Activated T-helper 2 cell treated with anti-CD3 and anti-CD28 coated beads, Interferon-gamma antibody, Interleukin-2, Interleukin-4, amounts not matched to agents 10 μg/mL and 5 μg/mL and 100 μg/mL, durations not matched to agents 14 hours and 24 hours and 36 hours (primary cell): Measurements from ENCODE around the gene DOCK8. TPM values are rescaled to one million over a fixed set of nuclear protein-coding genes. Genes with fewer than 3 reads are reported as not detected.
A peak's percentile ranks its signal among the peaks of the same experiment; 100 is the strongest.

Experiments used
- DNase-seq: peaks from one replicate; pipeline ENCODE4 v3.0.0; 2021; ENCODE audit warnings: low spot score
- H3K27ac Mint-ChIP-seq: one replicate; pipeline ENCODE4 v1.8.0; 2021; ENCODE audit warnings: mixed read lengths
- H3K27me3 Mint-ChIP-seq: one replicate; pipeline ENCODE4 v1.8.0; 2021; ENCODE audit warnings: low read depth, mixed read lengths
- H3K36me3 Mint-ChIP-seq: one replicate; pipeline ENCODE4 v1.8.0; 2021; ENCODE audit warnings: low read depth, mixed read lengths
- H3K4me1 Mint-ChIP-seq: one replicate; pipeline ENCODE4 v1.8.0; 2021; ENCODE audit warnings: low read depth, mixed read lengths
- H3K4me3 Mint-ChIP-seq: one replicate; pipeline ENCODE4 v1.8.0; 2021; ENCODE audit warnings: low read depth, mild to moderate bottlenecking, moderate library complexity, mixed read lengths
- H3K9me3 Mint-ChIP-seq: one replicate; pipeline ENCODE4 v1.8.0; 2021; ENCODE audit warnings: mixed read lengths
- intact Hi-C: fragments of 100-400 bp; cut with micrococcal nuclease; formaldehyde crosslinking; loops from one replicate; pipeline ENCODE4 v1.15.1; 2023
- total RNA-seq: library from RNA; stranded (reverse); gene quantifications from 2 replicates; pipeline ENCODE4 v1.2.3, GENCODE V29; 2022

The DOCK8 gene
- total RNA-seq, 1 donor from 2014 or later: 113 TPM

- no peak for DNase-seq
- intact Hi-C loops: no loop called here
- no peaks in the 10 kb centered on the region for H3K9me3 Mint-ChIP-seq
- H3K27me3 Mint-ChIP-seq: no peaks in the 10 kb centered on the region
- peaks cover 65% of the 10 kb centered on the region for H3K36me3 Mint-ChIP-seq
- H3K27ac Mint-ChIP-seq: no peak overlapping the region
- no peak overlapping the region for H3K4me3 Mint-ChIP-seq
- H3K4me1 Mint-ChIP-seq: no peaks in the 10 kb centered on the region
Observed at GRCh38 chr9:311841-312240, 97.2 kb downstream of the DOCK8 start.

DNA sequence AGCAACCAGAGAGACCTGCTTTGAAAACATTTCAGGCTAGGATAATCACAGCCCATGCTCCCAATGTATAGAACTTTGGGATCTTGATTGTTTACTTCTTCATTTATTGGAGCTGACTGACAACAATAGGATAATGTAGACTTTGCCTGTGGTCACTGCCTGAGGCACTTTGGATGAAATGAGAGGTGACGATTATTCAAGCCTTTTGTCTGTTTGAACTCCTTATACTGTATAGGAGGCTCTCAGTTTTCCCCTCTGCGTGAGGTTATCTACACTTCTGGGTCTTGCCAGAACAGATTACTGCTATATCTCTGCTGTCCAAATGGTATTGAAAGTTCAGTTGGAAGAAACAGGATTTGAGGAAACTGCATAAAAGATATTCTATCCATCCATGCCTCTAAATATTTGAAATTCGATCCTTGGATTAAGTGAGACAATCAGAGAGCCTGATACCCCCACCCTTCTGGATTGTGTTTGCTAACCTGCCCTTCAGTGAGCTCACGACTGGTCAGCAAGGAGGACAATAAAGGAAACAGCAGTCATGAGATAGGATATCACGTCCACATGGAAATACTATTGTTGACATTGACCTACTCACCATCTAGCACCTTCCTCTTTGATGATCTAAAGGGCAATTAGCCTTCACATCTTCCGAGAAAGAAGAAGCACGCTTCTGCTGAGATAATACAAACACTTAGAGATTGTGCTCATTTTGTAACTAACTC is 98.1 kb downstream of the DOCK8 start:
- Mint-ChIP-seq H3K4me1 (no peaks in the 10 kb centered on the region), H3K4me3 (no peak overlapping the region), H3K27ac (no peak overlapping the region), H3K9me3 (no peaks in the 10 kb centered on the region), H3K27me3 (no peaks in the 10 kb centered on the region), H3K36me3 (peaks cover 66% of the 10 kb centered on the region)
- intact Hi-C loops: no loop called here
- DNase-seq: no peak

DNA sequence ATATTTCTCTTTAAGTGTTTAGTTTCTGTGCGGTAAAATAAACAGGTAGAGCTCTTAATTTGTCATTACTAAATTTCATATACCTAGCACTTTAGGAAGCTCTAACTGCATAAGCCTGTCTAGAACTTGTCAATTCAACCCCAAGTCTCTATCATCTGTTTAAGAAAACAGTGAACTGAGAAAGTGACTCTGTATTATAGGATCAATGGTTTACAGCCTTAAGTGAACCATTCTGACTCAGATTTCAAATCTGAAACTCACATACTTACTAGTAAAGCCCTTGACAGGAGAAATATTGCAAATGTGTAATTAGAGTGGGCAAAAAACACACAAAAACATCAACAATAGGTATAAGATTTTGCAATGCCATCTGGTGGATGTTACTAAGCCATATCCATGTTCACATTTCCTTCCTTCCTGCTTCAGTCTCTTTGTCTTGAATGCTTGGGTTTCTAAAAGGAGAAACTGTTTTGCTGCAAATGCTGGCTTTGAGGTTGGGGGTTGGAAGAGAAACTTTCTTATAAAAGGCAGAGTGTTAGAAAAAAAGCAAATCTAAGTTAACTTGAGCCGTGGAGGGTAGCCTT is 101.8 kb downstream of the DOCK8 start:
- Mint-ChIP-seq H3K36me3 (peaks cover 77% of the 10 kb centered on the region), H3K4me3 (no peak overlapping the region), H3K9me3 (no peaks in the 10 kb centered on the region), H3K27ac (no peak overlapping the region), H3K4me1 (no peaks in the 10 kb centered on the region), H3K27me3 (no peaks in the 10 kb centered on the region)
- intact Hi-C loops: no loop called here
- no peak for DNase-seq

DNA sequence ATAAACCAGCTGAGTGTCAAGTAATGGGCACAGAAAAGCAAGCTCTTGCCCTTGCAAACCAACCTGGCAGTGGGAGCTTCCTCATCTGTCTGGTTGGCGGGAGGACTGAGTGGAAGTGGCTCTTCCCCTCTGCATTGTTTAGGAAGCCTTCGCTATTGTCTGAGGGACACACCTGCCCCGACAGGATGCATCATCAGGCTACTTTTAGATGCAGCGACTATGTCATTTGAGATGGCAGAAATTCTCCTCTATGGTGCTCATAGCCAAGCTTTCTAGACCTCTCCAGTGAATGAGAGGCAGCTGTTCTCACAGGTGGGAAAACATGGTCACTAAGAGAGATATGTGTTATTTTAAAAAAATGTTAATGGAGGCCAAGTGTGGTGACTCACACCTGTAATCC is 104.0 kb downstream of the DOCK8 start:
- Mint-ChIP-seq H3K9me3 (no peaks in the 10 kb centered on the region), H3K4me1 (no peaks in the 10 kb centered on the region), H3K27me3 (no peaks in the 10 kb centered on the region), H3K36me3 (peaks cover 59% of the 10 kb centered on the region), H3K27ac (no peak overlapping the region), H3K4me3 (no peak overlapping the region)
- no peak for DNase-seq
- intact Hi-C loops: no loop called here

DNA sequence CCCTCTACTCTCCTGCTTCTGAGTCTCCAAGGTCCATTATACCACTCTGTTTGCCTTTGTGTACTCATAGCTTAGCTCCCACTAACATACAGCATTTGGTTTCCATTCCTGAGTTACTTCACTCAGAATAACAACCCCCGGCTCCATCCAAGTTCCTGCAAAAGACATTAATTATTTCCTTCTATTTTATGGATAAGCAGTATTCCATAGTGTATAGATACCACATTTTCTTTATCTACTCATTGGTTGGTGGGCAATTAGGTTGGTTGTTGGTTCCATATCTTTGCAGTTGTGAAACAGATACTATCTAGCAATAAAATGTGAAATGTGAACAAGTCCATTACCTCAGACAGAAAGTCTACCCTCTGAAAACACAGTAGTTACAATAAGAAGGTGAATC is 110.3 kb downstream of the DOCK8 start:
- no peak overlapping the region for H3K4me3 Mint-ChIP-seq
- H3K27me3 Mint-ChIP-seq: no peaks in the 10 kb centered on the region

GRCh38 chr9:326667-327066 is 112.0 kb downstream of the DOCK8 start:
- Mint-ChIP-seq H3K27me3 (no peaks in the 10 kb centered on the region), H3K9me3 (no peaks in the 10 kb centered on the region), H3K27ac (peak overlapping the region; percentile 26), H3K4me1 (peaks cover 5% of the 10 kb centered on the region), H3K36me3 (peaks cover 74% of the 10 kb centered on the region), H3K4me3 (no peak overlapping the region)
- DNase-seq: no peak
- intact Hi-C loops: no loop called here

More for the DNA sequence above, 110.3 kb downstream of the DOCK8 start:
- Mint-ChIP-seq H3K9me3 (no peaks in the 10 kb centered on the region), H3K36me3 (peaks cover 57% of the 10 kb centered on the region), H3K27ac (peak overlapping the region; percentile 26), H3K4me1 (peaks cover 5% of the 10 kb centered on the region)
- intact Hi-C loops: no loop called here
- no peak for DNase-seq

GRCh38 chr9:328453-328852 is 113.8 kb downstream of the DOCK8 start:
- Mint-ChIP-seq H3K4me1 (peaks cover 5% of the 10 kb centered on the region), H3K4me3 (no peak overlapping the region), H3K36me3 (peaks cover 83% of the 10 kb centered on the region), H3K9me3 (no peaks in the 10 kb centered on the region), H3K27me3 (no peaks in the 10 kb centered on the region), H3K27ac (no peak overlapping the region)
- intact Hi-C loops: no loop called here
- no peak for DNase-seq

- intact Hi-C loops: no loop called here
- peaks cover 88% of the 10 kb centered on the region for H3K36me3 Mint-ChIP-seq
Observed at GRCh38 chr9:331197-331596, 116.5 kb downstream of the DOCK8 start.

DNA sequence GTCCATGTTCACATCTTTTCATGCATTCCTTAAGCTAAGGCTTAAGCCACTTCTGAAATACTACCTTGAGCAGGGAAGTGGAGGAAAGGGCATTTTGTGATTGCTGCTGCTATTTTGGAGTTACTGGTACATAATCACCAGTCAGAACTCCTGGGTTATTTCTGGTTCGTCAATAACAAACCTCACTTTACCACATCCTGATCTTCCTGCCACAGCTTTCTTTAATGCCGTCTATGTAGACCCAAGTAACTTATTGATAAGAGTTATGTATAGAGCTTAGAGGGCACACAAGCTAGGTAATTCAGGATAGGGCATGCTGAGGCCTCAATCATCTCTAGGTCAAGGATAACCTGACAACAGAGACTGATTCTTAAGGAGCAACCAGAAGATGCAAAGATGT is 120.7 kb downstream of the DOCK8 start:
- DNase-seq: no peak
- Mint-ChIP-seq H3K27me3 (no peaks in the 10 kb centered on the region), H3K27ac (no peak overlapping the region), H3K4me3 (no peak overlapping the region), H3K36me3 (peaks cover 86% of the 10 kb centered on the region), H3K9me3 (no peaks in the 10 kb centered on the region), H3K4me1 (peaks cover 12% of the 10 kb centered on the region)
- intact Hi-C loops: no loop called here

More at GRCh38 chr9:331197-331596, 116.5 kb downstream of the DOCK8 start:
- H3K9me3 Mint-ChIP-seq: no peaks in the 10 kb centered on the region
- H3K27me3 Mint-ChIP-seq: no peaks in the 10 kb centered on the region
- H3K4me3 Mint-ChIP-seq: no peak overlapping the region
- H3K27ac Mint-ChIP-seq: no peak overlapping the region
- no peak for DNase-seq
- peaks cover 14% of the 10 kb centered on the region for H3K4me1 Mint-ChIP-seq

GRCh38 chr9:336039-336438 is 121.4 kb downstream of the DOCK8 start:
- H3K4me1 Mint-ChIP-seq: peaks cover 12% of the 10 kb centered on the region
- no peak overlapping the region for H3K4me3 Mint-ChIP-seq
- H3K36me3 Mint-ChIP-seq: peaks cover 85% of the 10 kb centered on the region
- no peaks in the 10 kb centered on the region for H3K27me3 Mint-ChIP-seq
- no peaks in the 10 kb centered on the region for H3K9me3 Mint-ChIP-seq
- intact Hi-C loops: no loop called here
- DNase-seq: no peak
- H3K27ac Mint-ChIP-seq: no peak overlapping the region

GRCh38 chr9:338602-339001 is 123.9 kb downstream of the DOCK8 start:
- H3K4me1 Mint-ChIP-seq: peaks cover 12% of the 10 kb centered on the region
- no peaks in the 10 kb centered on the region for H3K27me3 Mint-ChIP-seq
- intact Hi-C loops: no loop called here
- DNase-seq: no peak
- no peak overlapping the region for H3K4me3 Mint-ChIP-seq
- peaks cover 89% of the 10 kb centered on the region for H3K36me3 Mint-ChIP-seq
- H3K9me3 Mint-ChIP-seq: no peaks in the 10 kb centered on the region
- H3K27ac Mint-ChIP-seq: no peak overlapping the region

- intact Hi-C loops: no loop called here
Observed at GRCh38 chr9:341634-342421, 127.2 kb downstream of the DOCK8 start.

DNA sequence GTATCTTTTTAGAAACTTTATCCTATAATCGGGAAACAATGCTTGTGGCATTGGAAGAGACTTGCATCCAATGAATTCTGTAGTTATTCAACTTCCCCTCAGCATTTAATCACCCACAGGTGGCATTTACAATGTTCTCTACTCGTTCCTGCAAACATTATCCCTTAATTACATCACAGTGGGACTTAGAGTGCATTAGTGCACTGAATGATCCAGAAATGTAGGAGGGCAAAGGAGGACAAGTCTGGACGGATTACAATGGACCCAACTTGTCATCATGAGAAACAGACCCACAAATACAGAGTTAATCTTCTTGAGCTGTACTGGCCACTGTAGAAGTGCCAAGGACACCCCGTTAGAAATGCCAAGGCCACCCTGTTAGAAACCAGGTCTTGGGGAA is 129.1 kb downstream of the DOCK8 start:
- H3K9me3 Mint-ChIP-seq: no peaks in the 10 kb centered on the region
- H3K4me3 Mint-ChIP-seq: no peak overlapping the region
- no peaks in the 10 kb centered on the region for H3K27me3 Mint-ChIP-seq
- H3K4me1 Mint-ChIP-seq: peaks cover 6% of the 10 kb centered on the region
- H3K27ac Mint-ChIP-seq: no peak overlapping the region
- H3K36me3 Mint-ChIP-seq: peaks cover 83% of the 10 kb centered on the region
- intact Hi-C loops: no loop called here
- DNase-seq: no peak

More at GRCh38 chr9:341634-342421, 127.2 kb downstream of the DOCK8 start:
- no peak overlapping the region for H3K4me3 Mint-ChIP-seq
- peaks cover 89% of the 10 kb centered on the region for H3K36me3 Mint-ChIP-seq
- DNase-seq: no peak
- no peaks in the 10 kb centered on the region for H3K4me1 Mint-ChIP-seq
- no peaks in the 10 kb centered on the region for H3K27me3 Mint-ChIP-seq
- no peaks in the 10 kb centered on the region for H3K9me3 Mint-ChIP-seq
- H3K27ac Mint-ChIP-seq: no peak overlapping the region
